Memory B cell (primary cell): ENCODE measurements around the gene C16orf87.
"Not testable (repeated sequence)": the region's sequence is repeated elsewhere in the genome, so short reads cannot be mapped to it uniquely, and the experiment has no call there.

Experiments
- ATAC-seq: fragments of 150-1000 bp; cut with Tn5 transposase; 2 replicates; pipeline ENCODE4 v1.10.0; 2021; ENCODE audit warnings: low read depth, mild to moderate bottlenecking, moderate library complexity
- DNase-seq, 2 donors: peaks; one replicate each; pipeline ENCODE4 v3.0.0; 2022; ENCODE audit warnings: low spot score in 2 of 2
- H3K27ac Mint-ChIP-seq: one replicate; pipeline ENCODE4 v1.8.0; 2022; ENCODE audit warnings: mild to moderate bottlenecking, moderate library complexity, mixed read lengths
- H3K27me3 Mint-ChIP-seq: one replicate; pipeline ENCODE4 v1.8.0; 2022; ENCODE audit warnings: mixed read lengths
- H3K36me3 Mint-ChIP-seq: one replicate; pipeline ENCODE4 v1.8.0; 2022; ENCODE audit warnings: mild to moderate bottlenecking, mixed read lengths
- H3K4me1 Mint-ChIP-seq: one replicate; pipeline ENCODE4 v1.8.0; 2022; ENCODE audit warnings: mixed read lengths
- H3K4me3 Mint-ChIP-seq: one replicate; pipeline ENCODE4 v1.8.0; 2022; ENCODE audit warnings: mild to moderate bottlenecking, moderate library complexity, mixed read lengths
- H3K9me3 Mint-ChIP-seq: one replicate; pipeline ENCODE4 v1.8.0; 2022; ENCODE audit warnings: mixed read lengths

C16orf87 gene

GRCh38 chr16:46801428-46802049 is 29.4 kb downstream of the C16orf87 start:
- H3K4me1 Mint-ChIP-seq, result no peaks in the 10 kb centered on the region
- ATAC-seq (no peak), DNase-seq (no peak)
- H3K9me3 Mint-ChIP-seq, result peaks cover 3% of the 10 kb centered on the region
- H3K36me3 Mint-ChIP-seq, result peaks cover 16% of the 10 kb centered on the region
- no peak overlapping the region for H3K4me3 Mint-ChIP-seq
- H3K27me3 Mint-ChIP-seq, result no peaks in the 10 kb centered on the region
- no peak overlapping the region for H3K27ac Mint-ChIP-seq

GRCh38 chr16:46800494-46800893 is 30.5 kb downstream of the C16orf87 start:
- no peaks in the 10 kb centered on the region for H3K4me1 Mint-ChIP-seq
- H3K27ac Mint-ChIP-seq, result no peak overlapping the region
- H3K4me3 Mint-ChIP-seq, result no peak overlapping the region
- H3K27me3 Mint-ChIP-seq, result no peaks in the 10 kb centered on the region
- peaks cover 21% of the 10 kb centered on the region for H3K36me3 Mint-ChIP-seq
- H3K9me3 Mint-ChIP-seq, result peaks cover 3% of the 10 kb centered on the region
- no peak for ATAC-seq
- DNase-seq, result no peak

GRCh38 chr16:46797501-46797900 is 33.5 kb downstream of the C16orf87 start:
- Mint-ChIP-seq H3K36me3 (peaks cover 25% of the 10 kb centered on the region), H3K4me1 (no peaks in the 10 kb centered on the region), H3K4me3 (no peak overlapping the region), H3K9me3 (peaks cover 15% of the 10 kb centered on the region), H3K27me3 (no peaks in the 10 kb centered on the region), H3K27ac (no peak overlapping the region)
- no peak for ATAC-seq
- no peak for DNase-seq

GRCh38 chr16:46796764-46797269 is 34.2 kb downstream of the C16orf87 start:
- Mint-ChIP-seq H3K27me3 (no peaks in the 10 kb centered on the region), H3K4me1 (peaks cover 1% of the 10 kb centered on the region), H3K27ac (no peak overlapping the region), H3K9me3 (peaks cover 15% of the 10 kb centered on the region), H3K4me3 (no peak overlapping the region), H3K36me3 (peaks cover 27% of the 10 kb centered on the region)
- ATAC-seq (no peak), DNase-seq (no peak)

GRCh38 chr16:46793841-46794240 is 37.1 kb downstream of the C16orf87 start:
- Mint-ChIP-seq H3K4me3 (no peak overlapping the region), H3K4me1 (peaks cover 20% of the 10 kb centered on the region), H3K36me3 (peaks cover 25% of the 10 kb centered on the region), H3K27me3 (no peaks in the 10 kb centered on the region), H3K27ac (no peak overlapping the region), H3K9me3 (peaks cover 15% of the 10 kb centered on the region)
- ATAC-seq (no peak), DNase-seq (no peak)

- Mint-ChIP-seq H3K27ac (peak overlapping the region; percentile 82), H3K4me3 (peak overlapping the region; percentile 86), H3K9me3 (peaks cover 21% of the 10 kb centered on the region), H3K27me3 (no peaks in the 10 kb centered on the region), H3K4me1 (peaks cover 23% of the 10 kb centered on the region), H3K36me3 (peaks cover 27% of the 10 kb centered on the region)
- DNase-seq, result no peak
- no peak for ATAC-seq
These were observed 40.2 kb downstream of the C16orf87 start for GRCh38 chr16:46790599-46791270.

- H3K27me3 Mint-ChIP-seq, result no peaks in the 10 kb centered on the region
- peaks cover 17% of the 10 kb centered on the region for H3K9me3 Mint-ChIP-seq
- H3K36me3 Mint-ChIP-seq, result peaks cover 19% of the 10 kb centered on the region
- H3K4me1 Mint-ChIP-seq, result peaks cover 23% of the 10 kb centered on the region
- peak overlapping the region; percentile 82 for H3K27ac Mint-ChIP-seq
- DNase-seq, result peak; percentile 74 to 79
- peak overlapping the region; percentile 86 for H3K4me3 Mint-ChIP-seq
- peak; percentile 79 for ATAC-seq
These were observed 41.2 kb downstream of the C16orf87 start for GRCh38 chr16:46789499-46790414.

- no peaks in the 10 kb centered on the region for H3K27me3 Mint-ChIP-seq
- H3K36me3 Mint-ChIP-seq, result peaks cover 15% of the 10 kb centered on the region
- H3K4me1 Mint-ChIP-seq, result peaks cover 23% of the 10 kb centered on the region
- peak overlapping the region; percentile 86 for H3K4me3 Mint-ChIP-seq
- DNase-seq (no peak), ATAC-seq (no peak)
- H3K9me3 Mint-ChIP-seq, result peaks cover 13% of the 10 kb centered on the region
- H3K27ac Mint-ChIP-seq, result peak overlapping the region; percentile 82
These were observed 42.0 kb downstream of the C16orf87 start for GRCh38 chr16:46788891-46789474.

- no peak overlapping the region for H3K4me3 Mint-ChIP-seq
- H3K4me1 Mint-ChIP-seq, result peaks cover 27% of the 10 kb centered on the region
- peaks cover 13% of the 10 kb centered on the region for H3K36me3 Mint-ChIP-seq
- ATAC-seq (peak; percentile 75), DNase-seq (peak in 1 of 2 donors; percentile 31)
- peaks cover 10% of the 10 kb centered on the region for H3K9me3 Mint-ChIP-seq
- H3K27ac Mint-ChIP-seq, result no peak overlapping the region
- H3K27me3 Mint-ChIP-seq, result no peaks in the 10 kb centered on the region
These were observed 43.1 kb downstream of the C16orf87 start for GRCh38 chr16:46787909-46788308.

- Mint-ChIP-seq H3K36me3 (peaks cover 12% of the 10 kb centered on the region), H3K27me3 (peaks cover 2% of the 10 kb centered on the region), H3K27ac (no peak overlapping the region), H3K4me1 (peaks cover 20% of the 10 kb centered on the region), H3K4me3 (no peak overlapping the region), H3K9me3 (peaks cover 10% of the 10 kb centered on the region)
- no peak for DNase-seq
- no peak for ATAC-seq
These were observed 45.7 kb downstream of the C16orf87 start for GRCh38 chr16:46785076-46785845.

GRCh38 chr16:46784569-46784968 is 46.4 kb downstream of the C16orf87 start:
- H3K4me1 Mint-ChIP-seq, result peaks cover 15% of the 10 kb centered on the region
- not testable (repeated sequence) for H3K9me3 Mint-ChIP-seq, ATAC-seq, H3K27me3 Mint-ChIP-seq, H3K4me3 Mint-ChIP-seq, H3K27ac Mint-ChIP-seq, DNase-seq
- peaks cover 12% of the 10 kb centered on the region for H3K36me3 Mint-ChIP-seq

- Mint-ChIP-seq H3K36me3 (peaks cover 12% of the 10 kb centered on the region), H3K27me3 (peaks cover 2% of the 10 kb centered on the region), H3K27ac (no peak overlapping the region), H3K4me1 (peaks cover 9% of the 10 kb centered on the region), H3K4me3 (no peak overlapping the region), H3K9me3 (peaks cover 10% of the 10 kb centered on the region)
- no peak for ATAC-seq
- DNase-seq, result no peak
These were observed 47.2 kb downstream of the C16orf87 start for GRCh38 chr16:46783800-46784199.

- DNase-seq (no peak), ATAC-seq (no peak)
- Mint-ChIP-seq H3K27ac (no peak overlapping the region), H3K4me3 (no peak overlapping the region), H3K36me3 (peaks cover 12% of the 10 kb centered on the region), H3K9me3 (peaks cover 8% of the 10 kb centered on the region), H3K27me3 (peaks cover 2% of the 10 kb centered on the region), H3K4me1 (peaks cover 5% of the 10 kb centered on the region)
These were observed 48.7 kb downstream of the C16orf87 start for GRCh38 chr16:46782320-46782719.
